Mesothelial cell of epicardium (in vitro differentiated cells): ENCODE measurements around the gene TRAPPC12. TPM values are rescaled to one million over a fixed set of nuclear protein-coding genes. Genes with fewer than 3 reads are reported as not detected.

Experiments used
- DNase-seq, 2 experiments: peaks; one replicate each; pipeline ENCODE4 v3.0.0; 2021; ENCODE audit warnings: low spot score in 2 of 2; ENCODE audit not compliant: unreplicated experiment in 2 of 2
- H3K27ac Mint-ChIP-seq: 2 replicates; pipeline ENCODE4 v1.8.0; 2021; ENCODE audit warnings: mixed read lengths
- H3K27me3 Mint-ChIP-seq: 2 replicates; pipeline ENCODE4 v1.8.0; 2021; ENCODE audit warnings: low read depth, mixed read lengths
- H3K36me3 Mint-ChIP-seq: 2 replicates; pipeline ENCODE4 v1.8.0; 2021; ENCODE audit warnings: mixed read lengths
- H3K4me1 Mint-ChIP-seq: 2 replicates; pipeline ENCODE4 v1.8.0; 2021; ENCODE audit warnings: mixed read lengths
- H3K4me3 Mint-ChIP-seq: 2 replicates; pipeline ENCODE4 v1.8.0; 2021; ENCODE audit warnings: mild to moderate bottlenecking, moderate library complexity, mixed read lengths
- H3K9me3 Mint-ChIP-seq: 2 replicates; pipeline ENCODE4 v1.8.0; 2021; ENCODE audit warnings: mixed read lengths
- CTCF ChIP-seq: fragments of 200-600 bp; sonication (generic); IDR thresholded peaks from one replicate; pipeline ENCODE4 v1.5.0; 2021; ENCODE audit warnings: antibody characterized with exemption; ENCODE audit not compliant: unreplicated experiment
- total RNA-seq: library from RNA; stranded (reverse); gene quantifications from 3 replicates; pipeline ENCODE4 v1.2.1, GENCODE V29; 2021

The TRAPPC12 gene
- total RNA-seq, 1 donor from 2014 or later: 134 TPM

GRCh38 chr2:3469486-3469885 is 90.0 kb downstream of the TRAPPC12 start:
- no peaks in the 10 kb centered on the region for H3K9me3 Mint-ChIP-seq
- DNase-seq: no peak
- no peak overlapping the region for H3K27ac Mint-ChIP-seq
- no peak overlapping the region for H3K4me3 Mint-ChIP-seq
- H3K4me1 Mint-ChIP-seq: no peaks in the 10 kb centered on the region
- no peak for TF ChIP-seq CTCF
- peaks cover 19% of the 10 kb centered on the region for H3K36me3 Mint-ChIP-seq
- no peaks in the 10 kb centered on the region for H3K27me3 Mint-ChIP-seq

GRCh38 chr2:3470166-3470651 is 90.7 kb downstream of the TRAPPC12 start:
- Mint-ChIP-seq H3K9me3 (no peaks in the 10 kb centered on the region), H3K27me3 (no peaks in the 10 kb centered on the region), H3K36me3 (peaks cover 22% of the 10 kb centered on the region), H3K27ac (peak overlapping the region; percentile 43), H3K4me3 (no peak overlapping the region), H3K4me1 (no peaks in the 10 kb centered on the region)
- DNase-seq: no peak
- TF ChIP-seq CTCF: no peak

GRCh38 chr2:3470856-3471737 is 91.6 kb downstream of the TRAPPC12 start:
- peaks cover 23% of the 10 kb centered on the region for H3K36me3 Mint-ChIP-seq
- DNase-seq: no peak
- H3K9me3 Mint-ChIP-seq: no peaks in the 10 kb centered on the region
- no peaks in the 10 kb centered on the region for H3K27me3 Mint-ChIP-seq
- TF ChIP-seq CTCF: no peak
- no peaks in the 10 kb centered on the region for H3K4me1 Mint-ChIP-seq
- no peak overlapping the region for H3K27ac Mint-ChIP-seq
- H3K4me3 Mint-ChIP-seq: no peak overlapping the region

GRCh38 chr2:3472296-3472695 is 92.8 kb downstream of the TRAPPC12 start:
- no peak overlapping the region for H3K27ac Mint-ChIP-seq
- H3K9me3 Mint-ChIP-seq: no peaks in the 10 kb centered on the region

GRCh38 chr2:3472966-3473365 is 93.5 kb downstream of the TRAPPC12 start:
- Mint-ChIP-seq H3K9me3 (no peaks in the 10 kb centered on the region), H3K4me1 (no peaks in the 10 kb centered on the region), H3K27me3 (no peaks in the 10 kb centered on the region), H3K36me3 (peaks cover 19% of the 10 kb centered on the region), H3K4me3 (no peak overlapping the region), H3K27ac (no peak overlapping the region)
- DNase-seq: no peak
- no peak for TF ChIP-seq CTCF

More at GRCh38 chr2:3472296-3472695, 92.8 kb downstream of the TRAPPC12 start:
- TF ChIP-seq CTCF: no peak
- Mint-ChIP-seq H3K36me3 (peaks cover 23% of the 10 kb centered on the region), H3K27me3 (no peaks in the 10 kb centered on the region), H3K4me3 (no peak overlapping the region), H3K4me1 (no peaks in the 10 kb centered on the region)
- DNase-seq: no peak
